ENCODE measurements around the gene MT1F.
"Not testable (repeated sequence)": the region's sequence is repeated elsewhere in the genome, so short reads cannot be mapped to it uniquely, and the experiment has no call there.

MT1F gene

GRCh38 chr16:56657555-56658326 is at the start of gene MT1F:
Gene MT1F, plus strand, starts transcription at chr16:56657959. Its CDS starts 100 bp downstream, at chr16:56658059.
- peak; percentile 28 for DNase-seq (ENCODE audit: low spot score)

GRCh38 chr16:56608043-56608875 is 49.5 kb upstream of the MT1F start, which contains the start of gene MT2A:
Gene MT2A, plus strand, starts transcription at chr16:56608584. Its CDS starts 72 bp downstream, at chr16:56608656.
- DNase-seq (ENCODE audit: low spot score), result peak; percentile 73

GRCh38 chr16:56608876-56609462 is 48.8 kb upstream of the MT1F start:
- no peak for DNase-seq (ENCODE audit: low spot score)

GRCh38 chr16:56609463-56609921 is 48.3 kb upstream of the MT1F start:
- peak; percentile 95 for DNase-seq (ENCODE audit: low spot score)

GRCh38 chr16:56610017-56610608 is 47.6 kb upstream of the MT1F start:
- DNase-seq (ENCODE audit: low spot score), result peak; percentile 43

- no peak for DNase-seq (ENCODE audit: low spot score)
Measured at GRCh38 chr16:56610609-56611111, 47.1 kb upstream of the MT1F start.

- DNase-seq (ENCODE audit: low spot score), result no peak
Measured at GRCh38 chr16:56611281-56611833, 46.4 kb upstream of the MT1F start.

- no peak for DNase-seq (ENCODE audit: low spot score)
Measured at GRCh38 chr16:56613706-56614105, 44.1 kb upstream of the MT1F start.

GRCh38 chr16:56614549-56614991 is 43.2 kb upstream of the MT1F start:
- no peak for DNase-seq (ENCODE audit: low spot score)

GRCh38 chr16:56615353-56615752 is 42.4 kb upstream of the MT1F start:
- no peak for DNase-seq (ENCODE audit: low spot score)

GRCh38 chr16:56616608-56617211 is 41.0 kb upstream of the MT1F start:
- DNase-seq (ENCODE audit: low spot score), result no peak

- DNase-seq (ENCODE audit: low spot score), result no peak
Measured at GRCh38 chr16:56617212-56618085, 40.3 kb upstream of the MT1F start.

GRCh38 chr16:56618138-56618537 is 39.6 kb upstream of the MT1F start:
- DNase-seq (ENCODE audit: low spot score), result no peak

- no peak for DNase-seq (ENCODE audit: low spot score)
Measured at GRCh38 chr16:56620339-56620897, 37.3 kb upstream of the MT1F start.

- not testable (repeated sequence) for DNase-seq (ENCODE audit: low spot score)
Measured at GRCh38 chr16:56621665-56622445, 35.9 kb upstream of the MT1F start.

GRCh38 chr16:56623184-56623583 is 34.6 kb upstream of the MT1F start:
- DNase-seq (ENCODE audit: low spot score), result not testable (repeated sequence)

GRCh38 chr16:56623637-56624036 is 34.1 kb upstream of the MT1F start:
- DNase-seq (ENCODE audit: low spot score), result no peak

GRCh38 chr16:56625140-56625942 is 32.4 kb upstream of the MT1F start, which contains the start of gene MT1E:
Gene MT1E, plus strand, starts transcription at chr16:56625781. Its CDS starts 71 bp downstream, at chr16:56625852.
- DNase-seq (ENCODE audit: low spot score), result no peak

All from NAMALWA (cell line).